CD4-positive, alpha-beta T cell treated with Interleukin-17A for 1 hour (primary cell): Measurements from ENCODE around the gene CTNNBL1.
"Not testable (repeated sequence)": the region's sequence is repeated elsewhere in the genome, so short reads cannot be mapped to it uniquely, and the experiment has no call there.

ENCODE experiments used
- DNase-seq: peaks from one replicate; pipeline ENCODE4 v3.0.0-alpha.2; 2020

The CTNNBL1 gene

GRCh38 chr20:37713396-37713795 lies 19.6 kb downstream of the CTNNBL1 start:
- DNase-seq = no peak

- DNase-seq = no peak
Measured at GRCh38 chr20:37714978-37715672, 21.3 kb downstream of the CTNNBL1 start.

GRCh38 chr20:37721751-37722150 lies 27.9 kb downstream of the CTNNBL1 start:
- DNase-seq = no peak

GRCh38 chr20:37722312-37722711 lies 28.5 kb downstream of the CTNNBL1 start:
- not testable (repeated sequence) for DNase-seq

- no peak for DNase-seq
Measured at GRCh38 chr20:37723668-37724067, 29.8 kb downstream of the CTNNBL1 start.

GRCh38 chr20:37725165-37725564 lies 31.3 kb downstream of the CTNNBL1 start:
- no peak for DNase-seq

- DNase-seq = no peak
Measured at GRCh38 chr20:37725855-37726254, 32.0 kb downstream of the CTNNBL1 start.

GRCh38 chr20:37726321-37726720 lies 32.5 kb downstream of the CTNNBL1 start:
- no peak for DNase-seq

- DNase-seq = no peak
Measured at GRCh38 chr20:37726971-37727956, 33.4 kb downstream of the CTNNBL1 start.

- DNase-seq = no peak
Measured at GRCh38 chr20:37727957-37728634, 34.3 kb downstream of the CTNNBL1 start.

- no peak for DNase-seq
Measured at GRCh38 chr20:37728635-37728983, 34.8 kb downstream of the CTNNBL1 start.

GRCh38 chr20:37729452-37729851 lies 35.6 kb downstream of the CTNNBL1 start:
- no peak for DNase-seq

- no peak for DNase-seq
Measured at GRCh38 chr20:37729909-37730308, 36.1 kb downstream of the CTNNBL1 start.

- no peak for DNase-seq
Measured at GRCh38 chr20:37733416-37733815, 39.6 kb downstream of the CTNNBL1 start.

GRCh38 chr20:37734228-37734985 lies 40.6 kb downstream of the CTNNBL1 start:
- no peak for DNase-seq

GRCh38 chr20:37735541-37735940 lies 41.7 kb downstream of the CTNNBL1 start:
- no peak for DNase-seq

- no peak for DNase-seq
Measured at GRCh38 chr20:37736132-37736531, 42.3 kb downstream of the CTNNBL1 start.

GRCh38 chr20:37737826-37738420 lies 44.1 kb downstream of the CTNNBL1 start:
- no peak for DNase-seq

- DNase-seq = no peak
Measured at GRCh38 chr20:37741055-37741454, 47.2 kb downstream of the CTNNBL1 start.

- DNase-seq = no peak
Measured at GRCh38 chr20:37741570-37741969, 47.7 kb downstream of the CTNNBL1 start.

GRCh38 chr20:37742131-37742530 lies 48.3 kb downstream of the CTNNBL1 start:
- no peak for DNase-seq

GRCh38 chr20:37744347-37744746 lies 50.5 kb downstream of the CTNNBL1 start:
- no peak for DNase-seq
